Stimulated activated naive CD4-positive, alpha-beta T cell (primary cell): ENCODE data around the gene WNK3.

Experiments
- DNase-seq, 6 experiments: peaks; one replicate each; lab custom pipeline; 2025; lab: John Stamatoyannopoulos, UW

Gene WNK3

DNA sequence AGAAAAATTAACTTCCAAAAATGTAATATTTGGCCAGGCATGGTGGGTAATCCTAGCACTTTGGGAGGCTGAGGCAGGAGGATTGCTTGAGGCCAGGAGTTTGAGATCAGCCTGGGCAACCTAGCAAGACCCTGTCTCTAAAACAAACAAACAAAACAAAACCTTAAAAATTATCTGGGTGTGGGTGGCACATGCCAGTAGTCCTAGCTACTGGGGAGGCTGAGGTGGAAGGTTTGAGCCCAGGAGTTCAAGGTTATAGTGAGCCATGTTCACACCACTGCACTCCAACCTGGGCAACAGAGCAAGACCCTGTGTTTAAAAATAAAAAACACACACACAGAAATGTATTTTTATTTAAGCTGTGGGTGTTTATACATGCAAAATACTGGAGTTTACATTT is 186.8 kb downstream of the WNK3 start:
- DNase-seq: no peak

DNA sequence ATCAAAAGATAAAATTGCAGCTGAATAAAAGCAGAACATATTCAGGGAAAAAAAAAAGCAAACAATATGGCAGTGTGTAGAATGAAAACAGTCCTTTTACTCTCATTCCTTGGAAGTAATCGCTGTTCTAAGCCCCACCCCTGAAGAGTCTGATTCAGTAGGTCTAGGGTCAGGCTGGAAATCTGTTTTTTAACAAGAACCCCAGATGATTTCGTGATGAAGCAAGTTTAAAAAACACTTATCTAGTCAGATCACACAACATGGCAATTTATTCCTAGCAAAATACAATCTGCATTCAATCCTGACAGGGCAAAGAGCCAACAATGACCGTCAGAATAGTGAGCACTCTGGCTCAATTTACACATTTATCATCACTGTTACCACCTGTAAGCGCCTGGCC is 190.9 kb downstream of the WNK3 start:
- DNase-seq: no peak

DNA sequence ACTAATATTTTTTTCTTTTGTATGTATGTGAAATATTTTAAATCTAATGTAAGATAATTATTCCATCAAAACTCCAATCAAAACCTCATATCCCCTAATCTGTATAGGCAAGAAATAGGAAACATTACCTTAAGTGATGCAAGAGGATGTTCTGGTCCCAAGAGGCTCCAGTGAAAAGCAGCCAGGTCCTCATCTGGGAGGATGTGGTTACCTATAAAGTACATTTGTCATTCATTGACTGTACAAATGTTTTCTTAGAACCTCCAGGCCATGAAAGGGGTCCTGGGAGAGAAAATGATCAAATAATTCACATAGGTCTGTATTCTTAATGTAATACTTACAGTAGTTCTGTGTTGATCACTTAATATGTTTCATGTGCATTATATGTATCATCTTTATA is 200.3 kb downstream of the WNK3 start:
- DNase-seq: no peak
